Smooth muscle cell (in vitro differentiated cells): ENCODE results near the gene BCL2. TPM values are rescaled to one million over a fixed set of nuclear protein-coding genes. Genes with fewer than 3 reads are reported as not detected.

Experiments used
- DNase-seq: peaks from one replicate; lab custom pipeline; 2025; ENCODE audit not compliant: unreplicated experiment; lab: John Stamatoyannopoulos, UW
- H2AFZ ChIP-seq: fragments of 200-600 bp; sonication (generic); 2 replicates; pipeline ENCODE4 v1.6.0; 2016; ENCODE audit warnings: antibody characterized with exemption, low read depth, mild to moderate bottlenecking
- H3F3A ChIP-seq: fragments of 200-600 bp; sonication (generic); 2 replicates; pipeline ENCODE4 v1.6.0; 2017; ENCODE audit warnings: antibody characterized with exemption, low read depth
- H3K27ac ChIP-seq: fragments of 200-600 bp; sonication (generic); 2 replicates; pipeline ENCODE4 v1.5.1; 2016; ENCODE audit warnings: low read depth, mild to moderate bottlenecking
- H3K27me3 ChIP-seq: fragments of 200-600 bp; sonication (generic); 2 replicates; pipeline ENCODE4 v1.6.1; 2016; ENCODE audit warnings: low read depth, mild to moderate bottlenecking
- H3K36me3 ChIP-seq: fragments of 200-600 bp; sonication (generic); 2 replicates; pipeline ENCODE4 v1.5.1; 2016; ENCODE audit warnings: low read depth
- H3K4me1 ChIP-seq: fragments of 200-600 bp; sonication (generic); 2 replicates; pipeline ENCODE4 v1.5.1; 2016; ENCODE audit warnings: low read depth
- H3K4me2 ChIP-seq: fragments of 200-600 bp; sonication (generic); 2 replicates; pipeline ENCODE4 v1.6.0; 2016; ENCODE audit warnings: mild to moderate bottlenecking
- H3K4me3 ChIP-seq: fragments of 200-600 bp; sonication (generic); 2 replicates; pipeline ENCODE4 v1.5.1; 2016; ENCODE audit warnings: mild to moderate bottlenecking
- H3K79me2 ChIP-seq: fragments of 200-600 bp; sonication (generic); 2 replicates; pipeline ENCODE4 v1.6.0; 2016; ENCODE audit warnings: low read depth, mild to moderate bottlenecking
- H3K9ac ChIP-seq: fragments of 200-600 bp; sonication (generic); 2 replicates; pipeline ENCODE4 v1.6.0; 2016; ENCODE audit warnings: low read depth
- H3K9me3 ChIP-seq: fragments of 200-600 bp; sonication (generic); replicated peaks from 2 replicates; pipeline ENCODE4 v1.5.1; 2016; ENCODE audit warnings: low read depth
- H4K20me1 ChIP-seq: fragments of 200-600 bp; sonication (generic); 2 replicates; pipeline ENCODE4 v1.6.0; 2016; ENCODE audit warnings: low read depth
- WGBS: methylation state at CpG from one replicate; pipeline ENCODE4 v1.1.7; 2016; ENCODE audit warnings: low lambda C conversion rate; 5-methylcytosine and 5-hydroxymethylcytosine counted together
- polyA plus RNA-seq: library from polyadenylated mRNA; unstranded; fragments of >200 nt; fragmentation: Nextera tagmentation; extraction: Ambion mirVana; gene quantifications from 2 replicates; pipeline ENCODE4 v1.2.1, GENCODE V29; 2016
- total RNA-seq: library from RNA; depleted of rRNA; stranded (reverse); fragments of >200 nt; gene quantifications from 2 replicates; pipeline ENCODE4 v1.2.3, GENCODE V29; 2014
- TF ChIP-seq, protein P1 (sequence below): fragments of 200-600 bp; sonication (generic); IDR thresholded peaks from 2 replicates; pipeline ENCODE4 v1.5.1; 2017; ENCODE audit warnings: borderline replicate concordance, mild to moderate bottlenecking, antibody characterized with exemption; ENCODE audit not compliant: insufficient read depth, poor library complexity, severe bottlenecking

BCL2 gene
- total and polyA plus RNA-seq, 2 experiments from 2014 or later: 0.85 TPM; not detected in 1

DNA sequence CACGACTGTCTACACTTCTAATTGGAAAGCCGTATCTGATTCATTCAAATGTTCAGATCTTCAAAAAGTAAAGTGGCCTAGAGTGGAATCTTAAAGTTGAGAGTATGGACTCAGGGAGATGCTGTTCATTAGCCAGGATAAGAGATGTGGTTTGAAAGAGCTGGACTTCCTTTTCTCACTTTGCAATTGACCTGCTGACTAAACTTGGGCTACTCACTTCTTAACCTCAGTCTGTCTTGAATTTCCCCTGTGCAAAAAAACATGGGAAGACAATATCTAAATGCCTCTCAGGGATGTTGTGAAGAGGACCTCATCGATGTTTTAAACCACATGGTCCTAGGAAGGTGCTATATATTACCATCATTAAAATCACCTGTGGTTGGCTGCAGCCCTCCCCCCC is 64.1 kb downstream of the BCL2 start:
- no peak overlapping the region for H3K9ac ChIP-seq
- no peak overlapping the region for H3K4me2 ChIP-seq
- no peak overlapping the region for H3K27ac ChIP-seq
- no peaks in the 10 kb centered on the region for H3K79me2 ChIP-seq
- 93% methylated on average over 3 of the region's 3 CpGs for WGBS
- H4K20me1 ChIP-seq: no peaks in the 10 kb centered on the region
- DNase-seq: no peak
- no peaks in the 10 kb centered on the region for H3K9me3 ChIP-seq
- H3F3A ChIP-seq: no peaks in the 10 kb centered on the region
- H3K4me1 ChIP-seq: no peaks in the 10 kb centered on the region
- no peaks in the 10 kb centered on the region for H3K36me3 ChIP-seq
- H2AFZ ChIP-seq: no peak overlapping the region
- TF ChIP-seq, protein P1, sequence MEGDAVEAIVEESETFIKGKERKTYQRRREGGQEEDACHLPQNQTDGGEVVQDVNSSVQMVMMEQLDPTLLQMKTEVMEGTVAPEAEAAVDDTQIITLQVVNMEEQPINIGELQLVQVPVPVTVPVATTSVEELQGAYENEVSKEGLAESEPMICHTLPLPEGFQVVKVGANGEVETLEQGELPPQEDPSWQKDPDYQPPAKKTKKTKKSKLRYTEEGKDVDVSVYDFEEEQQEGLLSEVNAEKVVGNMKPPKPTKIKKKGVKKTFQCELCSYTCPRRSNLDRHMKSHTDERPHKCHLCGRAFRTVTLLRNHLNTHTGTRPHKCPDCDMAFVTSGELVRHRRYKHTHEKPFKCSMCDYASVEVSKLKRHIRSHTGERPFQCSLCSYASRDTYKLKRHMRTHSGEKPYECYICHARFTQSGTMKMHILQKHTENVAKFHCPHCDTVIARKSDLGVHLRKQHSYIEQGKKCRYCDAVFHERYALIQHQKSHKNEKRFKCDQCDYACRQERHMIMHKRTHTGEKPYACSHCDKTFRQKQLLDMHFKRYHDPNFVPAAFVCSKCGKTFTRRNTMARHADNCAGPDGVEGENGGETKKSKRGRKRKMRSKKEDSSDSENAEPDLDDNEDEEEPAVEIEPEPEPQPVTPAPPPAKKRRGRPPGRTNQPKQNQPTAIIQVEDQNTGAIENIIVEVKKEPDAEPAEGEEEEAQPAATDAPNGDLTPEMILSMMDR: no peak
- H3K27me3 ChIP-seq: no peaks in the 10 kb centered on the region
- H3K4me3 ChIP-seq: no peak overlapping the region

DNA sequence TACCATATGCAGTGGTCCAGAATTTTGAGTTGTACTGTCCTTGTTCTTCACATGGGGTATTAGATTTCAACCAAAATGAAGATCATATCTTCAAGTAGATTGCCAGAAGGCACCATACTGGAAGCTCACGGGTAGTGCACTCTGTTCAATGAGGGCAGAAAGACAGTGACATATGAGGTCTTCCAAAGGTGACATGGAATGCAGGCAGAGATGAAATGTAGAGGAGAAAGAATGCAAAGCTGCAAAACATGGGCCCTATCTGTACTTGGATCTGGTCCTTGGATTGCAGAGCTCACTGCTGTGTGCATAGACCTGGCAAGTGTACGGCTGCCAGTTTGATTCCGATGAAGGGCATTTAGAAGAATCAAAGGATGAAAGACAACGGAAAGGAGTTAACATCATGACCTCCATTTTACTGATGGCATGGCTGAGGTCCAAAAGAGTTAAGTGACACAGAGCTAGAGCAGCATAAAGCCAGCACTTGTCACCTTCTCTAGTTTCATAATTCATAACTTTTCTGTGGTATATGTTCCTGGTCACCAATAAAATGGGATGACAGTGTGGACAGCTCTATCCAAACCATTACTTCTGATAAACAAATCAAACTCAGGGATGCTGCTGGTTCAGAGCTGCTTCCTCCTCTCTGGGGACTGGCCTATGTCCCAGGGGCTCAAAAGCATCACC is 64.7 kb downstream of the BCL2 start:
- H3K79me2 ChIP-seq: no peaks in the 10 kb centered on the region
- no peaks in the 10 kb centered on the region for H3K27me3 ChIP-seq
- WGBS: 95% methylated on average over 4 of the region's 4 CpGs
- no peak overlapping the region for H3K4me3 ChIP-seq
- H4K20me1 ChIP-seq: no peaks in the 10 kb centered on the region
- H3K36me3 ChIP-seq: no peaks in the 10 kb centered on the region
- H3K4me2 ChIP-seq: no peak overlapping the region
- H3K27ac ChIP-seq: no peak overlapping the region
- no peak for DNase-seq
- H3F3A ChIP-seq: no peaks in the 10 kb centered on the region
- H2AFZ ChIP-seq: no peak overlapping the region
- no peaks in the 10 kb centered on the region for H3K9me3 ChIP-seq
- no peak overlapping the region for H3K9ac ChIP-seq
- TF ChIP-seq, protein P1: no peak
- H3K4me1 ChIP-seq: no peaks in the 10 kb centered on the region

DNA sequence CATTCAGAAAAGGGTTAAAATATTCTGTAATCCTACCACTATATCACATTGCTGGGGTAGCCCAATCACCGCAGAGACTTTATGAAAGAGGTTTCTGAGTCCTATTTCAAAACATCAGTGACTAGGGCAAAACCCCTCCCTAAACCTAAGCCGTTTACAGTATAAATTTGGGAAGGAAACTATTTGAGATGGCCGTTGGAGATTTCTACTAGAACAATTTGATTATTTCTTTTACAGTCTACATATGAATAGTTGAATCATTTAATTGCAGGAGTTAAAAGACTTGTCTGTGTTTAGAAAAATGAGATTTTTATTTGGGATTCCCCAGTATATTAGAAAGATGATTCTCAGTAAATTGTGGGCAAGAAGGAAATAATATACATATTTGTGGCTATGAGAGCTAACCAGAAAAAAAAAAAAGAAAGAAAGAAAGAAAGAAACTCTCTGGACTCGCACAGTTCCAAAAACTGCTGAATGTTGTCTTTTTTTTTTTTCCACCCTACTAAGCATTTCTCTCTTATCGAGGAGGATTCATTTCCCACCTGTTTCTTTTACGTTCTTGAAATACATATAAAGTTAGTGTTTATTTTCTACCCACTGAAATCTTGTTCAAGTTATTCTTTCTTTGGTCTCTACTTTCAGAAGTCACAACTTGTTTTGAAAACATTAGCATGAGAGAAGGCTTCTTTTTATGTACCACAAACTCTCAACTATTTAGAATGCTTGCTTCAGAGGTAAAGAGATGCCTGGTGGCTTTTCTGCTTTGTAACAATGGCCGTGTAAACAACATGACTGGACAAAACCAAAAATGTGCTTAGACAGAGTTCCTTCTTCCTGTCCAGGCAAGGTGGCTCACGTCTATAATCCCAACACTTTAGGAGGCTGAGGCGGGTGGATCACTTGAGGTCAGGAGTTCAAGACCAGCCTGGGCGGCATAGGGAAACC is 65.9 kb downstream of the BCL2 start:
- Histone ChIP-seq H3K4me2 (peak overlapping the region; percentile 83), H3K36me3 (no peaks in the 10 kb centered on the region), H3F3A (no peaks in the 10 kb centered on the region), H3K9me3 (no peaks in the 10 kb centered on the region), H2AFZ (no peak overlapping the region), H3K9ac (peak overlapping the region; percentile 14), H3K4me3 (peak overlapping the region; percentile 19), H3K27me3 (no peaks in the 10 kb centered on the region), H4K20me1 (no peaks in the 10 kb centered on the region), H3K4me1 (no peaks in the 10 kb centered on the region), H3K79me2 (no peaks in the 10 kb centered on the region), H3K27ac (peak overlapping the region; percentile 71)
- TF ChIP-seq, protein P1: no peak
- no peak for DNase-seq
- 42% methylated on average over 10 of the region's 10 CpGs for WGBS
